Measurements from ENCODE around the gene SH3RF3. TPM values are rescaled to one million over a fixed set of nuclear protein-coding genes. Genes with fewer than 3 reads are reported as not detected.

SH3RF3 gene
- total and polyA plus RNA-seq, 10 of the 15 experiments (the other 5 are each of a cell fraction or from before 2014, with no cell fraction given) = 0.08 to 8.8 (median 2.3) TPM

DNA sequence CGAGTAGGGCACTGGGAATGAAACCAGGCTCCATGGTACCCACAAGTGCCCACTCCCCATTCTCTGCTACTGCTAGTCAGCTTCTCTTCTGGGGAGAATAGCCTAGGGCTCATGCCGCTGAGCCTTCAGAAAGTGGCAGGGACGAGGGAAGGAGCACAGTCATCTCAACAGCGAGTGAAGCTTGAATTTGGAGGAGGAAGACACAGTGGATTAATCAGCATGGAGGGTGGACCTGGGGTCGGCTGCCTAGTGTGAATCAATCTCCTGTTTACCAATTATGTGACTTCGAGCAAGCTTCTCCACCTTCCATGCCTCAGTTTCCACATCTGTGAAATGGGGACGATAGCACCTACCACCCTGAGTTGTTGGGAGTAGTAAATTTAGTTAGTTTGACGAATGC is 327.8 kb downstream of the SH3RF3 start:
- no peak overlapping the region for H3K4me2 ChIP-seq (ENCODE audit: control insufficient read depth, insufficient read depth)
- no peak overlapping the region for H3K4me3 ChIP-seq
- TF ChIP-seq ESRRA (IDR thresholded peaks at IDR 0.05; ENCODE audit: low read length) (no peak), ATF7 (IDR thresholded peaks at IDR 0.05; ENCODE audit: low read depth) (no peak), IKZF2 (IDR thresholded peaks at IDR 0.05) (no peak), IRF4 (IDR thresholded peaks at IDR 0.05; ENCODE audit: low read depth, low read length) (no peak)
- no peak for ATAC-seq
- 32% methylated on average over 8 of the region's 8 CpGs for WGBS (ENCODE audit: insufficient coverage, insufficient replicate concordance, low lambda C conversion rate, missing lambda C conversion rate)
- no peak for DNase-seq (ENCODE audit: low read depth, low spot score)
- H3K4me1 ChIP-seq (ENCODE audit: control insufficient read depth, insufficient read depth, low read length) = no peaks in the 10 kb centered on the region
- ChIA-PET RAD21 (ENCODE audit: unreplicated experiment) (no interaction called here), POLR2A (no interaction called here), CTCF (no interaction called here), SMC1A (ENCODE audit: uncharacterized antibody, unreplicated experiment) (no interaction called here)
- no peaks in the 10 kb centered on the region for H3K9me3 ChIP-seq (replicated peaks; ENCODE audit: control insufficient read depth, insufficient read depth, low read length)
- H3K27me3 ChIP-seq (replicated peaks in 1 of 2; ENCODE audit: control insufficient read depth in 2 of 2, insufficient read depth in 2 of 2, low read length in 1 of 2) = no peaks in the 10 kb centered on the region
- in situ Hi-C loops (cut with MboI) = no loop called here
- no peak overlapping the region for H3K9ac ChIP-seq (ENCODE audit: control insufficient read depth, insufficient read depth, low read length)
- H2AFZ ChIP-seq (ENCODE audit: control insufficient read depth, low read depth, low read length) = no peak overlapping the region
- H3K36me3 ChIP-seq (ENCODE audit: control insufficient read depth in 2 of 2, insufficient read depth in 2 of 2, low read length in 1 of 2) = no peaks in the 10 kb centered on the region
- no peak overlapping the region for H3K27ac ChIP-seq (ENCODE audit: control insufficient read depth, insufficient read depth)
- no peaks in the 10 kb centered on the region for H3K79me2 ChIP-seq (ENCODE audit: control insufficient read depth, insufficient read depth, low read length)
- H4K20me1 ChIP-seq (ENCODE audit: control insufficient read depth, insufficient read depth) = no peaks in the 10 kb centered on the region
- FAIRE-seq = no peak
- no TSS peak for BruUV-seq (replicated peaks)
- intact Hi-C loops (cut with micrococcal nuclease; ENCODE audit: unreplicated experiment) = no loop called here

DNA sequence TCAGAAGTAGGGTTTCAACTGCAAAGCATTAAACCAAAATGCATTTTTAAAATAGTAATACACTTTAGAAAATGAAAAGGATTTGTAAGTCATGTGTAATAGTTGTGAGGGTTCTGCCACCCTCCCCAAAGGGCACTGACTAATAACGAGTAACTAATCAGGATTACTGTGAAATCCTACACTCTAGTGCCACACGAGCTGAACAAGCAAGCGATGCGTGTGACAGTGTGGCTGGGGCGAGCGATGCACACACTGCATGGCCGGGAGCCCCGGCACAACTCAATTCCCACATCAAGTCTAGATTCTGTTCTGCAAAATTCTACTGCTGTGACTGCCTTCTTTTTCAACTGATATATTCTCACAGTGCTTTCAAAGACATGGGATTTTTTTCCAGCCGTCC is 328.4 kb downstream of the SH3RF3 start:
- H3K27me3 ChIP-seq (replicated peaks in 1 of 2; ENCODE audit: control insufficient read depth in 2 of 2, insufficient read depth in 2 of 2, low read length in 1 of 2) = no peaks in the 10 kb centered on the region
- no peak overlapping the region for H3K27ac ChIP-seq (ENCODE audit: control insufficient read depth, insufficient read depth)
- no peak overlapping the region for H3K4me2 ChIP-seq (ENCODE audit: control insufficient read depth, insufficient read depth)
- H3K79me2 ChIP-seq (ENCODE audit: control insufficient read depth, insufficient read depth, low read length) = no peaks in the 10 kb centered on the region
- no peak overlapping the region for H2AFZ ChIP-seq (ENCODE audit: control insufficient read depth, low read depth, low read length)
- in situ Hi-C loops (cut with MboI) = no loop called here
- no peaks in the 10 kb centered on the region for H3K36me3 ChIP-seq (ENCODE audit: control insufficient read depth in 2 of 2, insufficient read depth in 2 of 2, low read length in 1 of 2)
- no peak overlapping the region for H3K4me3 ChIP-seq
- H3K4me1 ChIP-seq (ENCODE audit: control insufficient read depth, insufficient read depth, low read length) = no peaks in the 10 kb centered on the region
- 0% methylated on average over 9 of the region's 9 CpGs for WGBS (ENCODE audit: insufficient coverage, insufficient replicate concordance, low lambda C conversion rate, missing lambda C conversion rate)
- DNase-seq (ENCODE audit: low read depth, low spot score) (no peak), FAIRE-seq (no peak), ATAC-seq (peak; percentile 80)
- intact Hi-C loops (cut with micrococcal nuclease; ENCODE audit: unreplicated experiment) = no loop called here
- no TSS peak for BruUV-seq (replicated peaks)
- CTCF ChIA-PET = interaction anchor here (1.0 kb wide), 1 partner anchor 53 kb away, joined by 3 read pairs; no protein-coding TSS in a partner anchor
- TF ChIP-seq SMARCA5 (IDR thresholded peaks at IDR 0.05) (no peak), MXI1 (IDR thresholded peaks at IDR 0.05; ENCODE audit: low read depth, low read length) (0 out of 2 replicates have a peak, but pooled peaks have one; percentile 15)
- TF ChIP-seq, protein P1, sequence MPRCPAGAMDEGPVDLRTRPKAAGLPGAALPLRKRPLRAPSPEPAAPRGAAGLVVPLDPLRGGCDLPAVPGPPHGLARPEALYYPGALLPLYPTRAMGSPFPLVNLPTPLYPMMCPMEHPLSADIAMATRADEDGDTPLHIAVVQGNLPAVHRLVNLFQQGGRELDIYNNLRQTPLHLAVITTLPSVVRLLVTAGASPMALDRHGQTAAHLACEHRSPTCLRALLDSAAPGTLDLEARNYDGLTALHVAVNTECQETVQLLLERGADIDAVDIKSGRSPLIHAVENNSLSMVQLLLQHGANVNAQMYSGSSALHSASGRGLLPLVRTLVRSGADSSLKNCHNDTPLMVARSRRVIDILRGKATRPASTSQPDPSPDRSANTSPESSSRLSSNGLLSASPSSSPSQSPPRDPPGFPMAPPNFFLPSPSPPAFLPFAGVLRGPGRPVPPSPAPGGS (IDR thresholded peaks at IDR 0.05; ENCODE audit: borderline replicate concordance, insufficient read depth, low read depth, low read length, poor library complexity, severe bottlenecking) = peak; percentile 66
- no peaks in the 10 kb centered on the region for H3K9me3 ChIP-seq (replicated peaks; ENCODE audit: control insufficient read depth, insufficient read depth, low read length)
- RAD21 ChIA-PET (ENCODE audit: unreplicated experiment) = interaction anchor here (1.0 kb wide), 1 partner anchor 53 kb away, joined by 3 read pairs; no protein-coding TSS in a partner anchor
- no peaks in the 10 kb centered on the region for H4K20me1 ChIP-seq (ENCODE audit: control insufficient read depth, insufficient read depth)
- SMC1A ChIA-PET (ENCODE audit: uncharacterized antibody, unreplicated experiment) = interaction anchor here (1.0 to 1.5 kb wide), 2 partner anchors 19 to 325 kb away, joined by 3 to 4 read pairs; no protein-coding TSS in a partner anchor
- H3K9ac ChIP-seq (ENCODE audit: control insufficient read depth, insufficient read depth, low read length) = no peak overlapping the region
- POLR2A ChIA-PET = no interaction called here

All from GM12878 (cell line).